Effector memory CD4-positive, alpha-beta T cell (primary cell): ENCODE results near the gene MRTFB.

Experiments
- DNase-seq, 3 donors: peaks; one replicate each; pipeline ENCODE4 v3.0.0-alpha.2; 2020
- H3K27ac ChIP-seq: 2 replicates; pipeline ENCODE4 v1.7.0; 2013; ENCODE audit warnings: mild to moderate bottlenecking, low read length, moderate library complexity; ENCODE audit not compliant: insufficient read depth, poor library complexity, severe bottlenecking
- H3K27me3 ChIP-seq: replicated peaks from 2 replicates; pipeline ENCODE4 v1.7.0; 2013; ENCODE audit warnings: mild to moderate bottlenecking, low read length; ENCODE audit not compliant: insufficient read depth, control insufficient read depth, poor library complexity, severe bottlenecking
- H3K36me3 ChIP-seq: 2 replicates; pipeline ENCODE4 v1.7.0; 2013; ENCODE audit warnings: mild to moderate bottlenecking, low read length, moderate library complexity; ENCODE audit not compliant: control insufficient read depth, insufficient read depth
- H3K4me1 ChIP-seq: 2 replicates; pipeline ENCODE4 v1.7.0; 2013; ENCODE audit warnings: low read length, mild to moderate bottlenecking; ENCODE audit not compliant: control insufficient read depth, insufficient read depth, poor library complexity, severe bottlenecking
- H3K4me3 ChIP-seq: 2 replicates; pipeline ENCODE4 v1.7.0; 2013; ENCODE audit warnings: low read length, low read depth, mild to moderate bottlenecking; ENCODE audit not compliant: insufficient read depth, poor library complexity, severe bottlenecking
- H3K9me3 ChIP-seq: 2 replicates; pipeline ENCODE4 v1.7.0; 2013; ENCODE audit warnings: mild to moderate bottlenecking, low read length, moderate library complexity; ENCODE audit not compliant: control insufficient read depth

The MRTFB gene

GRCh38 chr16:14129502-14129901 is 58.4 kb downstream of the MRTFB start:
- Histone ChIP-seq H3K27me3 (no peaks in the 10 kb centered on the region), H3K9me3 (no peaks in the 10 kb centered on the region), H3K4me1 (no peaks in the 10 kb centered on the region), H3K36me3 (peaks cover 3% of the 10 kb centered on the region), H3K4me3 (no peak overlapping the region), H3K27ac (no peak overlapping the region)
- no peak for DNase-seq

DNA sequence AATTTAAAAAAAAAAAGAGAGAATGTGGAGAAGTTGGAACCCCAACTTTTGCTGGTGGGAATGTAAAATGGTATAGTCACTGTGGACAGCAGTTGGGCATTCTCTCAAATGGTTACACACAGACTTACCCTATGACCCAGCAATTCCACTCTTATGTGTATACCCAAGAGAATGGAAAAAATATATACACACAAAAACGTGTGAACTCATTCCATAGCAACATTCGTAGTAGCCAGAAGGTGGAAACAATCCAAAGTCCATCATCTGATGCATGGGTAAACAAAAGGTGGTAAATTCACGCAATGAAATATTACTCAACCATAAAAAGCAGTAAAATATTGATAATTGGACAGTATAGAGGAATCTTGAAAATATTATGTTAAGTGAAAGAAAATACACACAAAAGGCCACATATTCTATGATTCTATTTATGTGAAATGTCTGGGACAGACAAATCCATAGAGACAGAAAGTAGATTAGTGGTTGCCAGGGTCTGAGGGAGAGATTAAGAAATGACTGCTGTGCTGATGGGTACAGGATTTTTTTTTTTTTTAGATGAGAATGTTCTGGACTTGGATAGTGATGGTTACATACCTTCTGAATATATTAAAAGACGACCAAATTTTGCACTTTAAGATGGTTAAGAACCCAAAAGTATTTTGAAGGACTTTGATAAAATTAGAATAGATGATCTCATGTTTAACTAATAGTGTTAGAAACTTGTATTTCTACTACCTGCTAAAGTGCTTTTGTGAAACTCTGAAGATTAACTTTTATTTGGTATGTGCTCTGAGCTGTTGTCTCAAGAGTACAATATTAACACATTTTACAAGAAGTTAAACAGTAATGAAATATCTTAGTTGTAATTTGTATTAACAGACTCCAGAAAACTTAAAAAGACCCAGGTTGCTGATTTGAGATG is 60.9 kb downstream of the MRTFB start:
- H3K36me3 ChIP-seq: peaks cover 3% of the 10 kb centered on the region
- no peak for DNase-seq
- no peak overlapping the region for H3K27ac ChIP-seq
- no peaks in the 10 kb centered on the region for H3K9me3 ChIP-seq
- H3K4me1 ChIP-seq: no peaks in the 10 kb centered on the region
- H3K27me3 ChIP-seq: no peaks in the 10 kb centered on the region
- no peak overlapping the region for H3K4me3 ChIP-seq

DNA sequence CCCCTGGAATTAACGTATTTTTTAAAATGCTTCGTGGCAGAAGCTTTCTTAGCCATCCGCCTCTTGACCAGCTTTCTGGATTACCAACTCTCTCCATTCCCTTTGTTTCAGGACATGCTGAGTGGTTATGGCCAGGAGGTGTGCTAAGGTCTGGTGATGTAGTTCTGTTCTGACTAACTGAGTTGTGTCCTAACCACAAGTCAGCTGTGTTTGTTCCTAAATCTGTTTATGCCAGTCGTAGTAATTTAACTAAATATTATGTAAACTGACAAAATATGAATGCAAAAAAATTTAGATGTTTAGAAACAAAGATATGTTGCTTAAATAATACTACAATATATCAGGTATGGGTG is 61.6 kb downstream of the MRTFB start:
- Histone ChIP-seq H3K9me3 (no peaks in the 10 kb centered on the region), H3K27me3 (no peaks in the 10 kb centered on the region), H3K4me1 (no peaks in the 10 kb centered on the region), H3K4me3 (no peak overlapping the region), H3K27ac (no peak overlapping the region), H3K36me3 (peaks cover 3% of the 10 kb centered on the region)
- DNase-seq: no peak

DNA sequence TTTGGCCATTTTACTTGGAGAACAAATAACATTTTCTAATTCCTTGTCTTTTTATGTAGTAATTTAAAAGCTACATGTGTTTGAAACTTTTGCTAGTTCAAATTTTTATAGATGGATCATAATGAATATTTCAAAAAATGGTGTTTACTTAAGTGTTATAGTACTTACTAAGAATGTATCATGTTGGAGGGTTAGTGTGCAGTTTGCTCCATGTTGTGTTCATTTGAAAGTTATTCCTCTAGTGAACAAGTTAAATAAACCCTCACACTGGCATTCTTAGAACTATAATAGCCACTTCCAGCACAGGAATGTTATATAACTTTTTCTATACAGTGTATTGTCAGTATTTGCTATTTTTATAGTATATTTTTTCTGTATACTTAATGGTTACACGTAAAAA is 62.8 kb downstream of the MRTFB start:
- no peaks in the 10 kb centered on the region for H3K9me3 ChIP-seq
- no peak for DNase-seq
- H3K4me1 ChIP-seq: no peaks in the 10 kb centered on the region
- peaks cover 3% of the 10 kb centered on the region for H3K36me3 ChIP-seq
- H3K27me3 ChIP-seq: no peaks in the 10 kb centered on the region
- no peak overlapping the region for H3K4me3 ChIP-seq
- no peak overlapping the region for H3K27ac ChIP-seq

- DNase-seq: no peak
- Histone ChIP-seq H3K27me3 (no peaks in the 10 kb centered on the region), H3K4me1 (no peaks in the 10 kb centered on the region), H3K9me3 (no peaks in the 10 kb centered on the region), H3K36me3 (peaks cover 3% of the 10 kb centered on the region), H3K27ac (no peak overlapping the region), H3K4me3 (no peak overlapping the region)
Measured at GRCh38 chr16:14135704-14136103, 64.6 kb downstream of the MRTFB start.

DNA sequence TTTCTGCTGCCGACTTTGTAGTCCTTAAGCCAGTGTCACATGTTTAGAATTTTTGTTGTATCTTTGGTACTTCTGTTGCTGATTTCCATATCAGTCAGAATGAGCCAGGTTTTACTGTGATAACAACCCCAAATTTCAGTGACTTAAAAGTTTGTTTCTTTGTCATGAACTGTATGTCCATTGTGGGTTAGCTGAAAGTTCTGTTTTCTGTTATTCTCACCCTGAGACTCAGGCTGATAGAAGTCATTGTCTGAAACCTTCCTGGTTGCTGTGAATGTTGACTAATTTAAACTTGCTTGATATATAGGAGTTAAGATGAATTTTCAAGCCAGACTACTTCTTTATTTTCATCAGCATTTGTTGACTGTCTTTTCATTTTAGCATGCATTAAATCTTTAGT is 68.8 kb downstream of the MRTFB start:
- DNase-seq: no peak
- Histone ChIP-seq H3K4me1 (no peaks in the 10 kb centered on the region), H3K4me3 (no peak overlapping the region), H3K27me3 (no peaks in the 10 kb centered on the region), H3K9me3 (no peaks in the 10 kb centered on the region), H3K27ac (no peak overlapping the region), H3K36me3 (no peaks in the 10 kb centered on the region)

DNA sequence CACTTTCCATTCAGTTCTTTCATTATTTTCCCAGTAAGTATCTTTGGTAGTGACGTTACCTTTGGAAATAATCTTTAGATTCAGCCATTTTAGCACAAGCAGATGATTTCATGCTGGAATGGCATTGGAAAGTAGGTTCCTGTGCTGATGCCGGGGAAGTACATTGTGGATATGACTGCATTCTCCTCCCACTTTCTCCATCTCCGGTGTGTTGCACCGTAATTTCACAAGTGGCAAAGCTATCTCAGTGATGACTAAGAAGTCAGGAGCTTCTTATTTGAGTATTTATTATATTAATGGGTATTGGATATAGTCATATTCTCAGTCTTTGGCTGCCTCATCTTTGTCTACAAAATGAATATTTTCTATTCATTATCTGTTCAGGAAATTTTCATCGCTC is 69.8 kb downstream of the MRTFB start:
- Histone ChIP-seq H3K36me3 (no peaks in the 10 kb centered on the region), H3K4me1 (no peaks in the 10 kb centered on the region), H3K4me3 (no peak overlapping the region), H3K27ac (no peak overlapping the region), H3K9me3 (no peaks in the 10 kb centered on the region), H3K27me3 (no peaks in the 10 kb centered on the region)
- no peak for DNase-seq

DNA sequence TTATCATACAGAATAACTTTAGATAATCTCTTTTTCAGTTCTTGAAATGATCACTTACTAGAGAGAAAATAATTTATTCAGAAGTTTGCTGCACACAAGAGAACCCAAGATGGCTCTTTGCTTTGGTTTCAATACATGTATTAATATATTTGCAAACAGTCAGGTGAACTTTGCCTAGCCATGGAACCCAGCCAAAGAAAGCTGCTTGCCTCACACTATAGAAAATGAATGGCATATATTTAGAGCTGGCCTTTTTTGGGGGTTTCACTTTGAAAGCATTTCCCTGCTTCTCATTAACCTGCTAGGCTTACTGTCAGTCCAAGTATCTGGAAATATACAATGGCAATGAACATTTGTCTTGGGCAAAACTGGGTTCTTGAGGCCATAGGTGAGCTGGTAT is 75.3 kb downstream of the MRTFB start:
- DNase-seq: no peak
- no peak overlapping the region for H3K27ac ChIP-seq
- no peaks in the 10 kb centered on the region for H3K4me1 ChIP-seq
- H3K9me3 ChIP-seq: no peaks in the 10 kb centered on the region
- no peaks in the 10 kb centered on the region for H3K27me3 ChIP-seq
- H3K4me3 ChIP-seq: no peak overlapping the region
- no peaks in the 10 kb centered on the region for H3K36me3 ChIP-seq

DNA sequence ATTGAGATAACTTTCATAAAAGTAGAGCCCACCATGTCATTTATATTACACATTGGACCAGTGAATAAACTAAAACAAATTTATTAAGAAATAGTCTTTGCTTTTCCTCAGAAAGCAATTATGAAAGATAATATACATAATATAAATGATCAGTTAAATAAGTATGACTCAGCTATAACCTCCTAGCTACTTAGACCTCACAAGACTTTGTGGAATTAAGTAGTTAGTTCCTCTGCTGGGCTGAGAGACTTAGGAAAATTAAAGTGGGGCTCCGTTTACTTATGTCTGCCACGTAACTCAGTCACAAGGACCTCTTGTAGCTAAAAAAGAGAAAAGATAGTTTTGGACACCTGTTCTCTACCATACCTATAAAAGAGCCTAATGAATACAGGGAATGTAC is 76.9 kb downstream of the MRTFB start:
- no peak for DNase-seq
- H3K27ac ChIP-seq: no peak overlapping the region
- H3K9me3 ChIP-seq: no peaks in the 10 kb centered on the region
- H3K36me3 ChIP-seq: no peaks in the 10 kb centered on the region
- no peaks in the 10 kb centered on the region for H3K27me3 ChIP-seq
- no peak overlapping the region for H3K4me3 ChIP-seq
- no peaks in the 10 kb centered on the region for H3K4me1 ChIP-seq

DNA sequence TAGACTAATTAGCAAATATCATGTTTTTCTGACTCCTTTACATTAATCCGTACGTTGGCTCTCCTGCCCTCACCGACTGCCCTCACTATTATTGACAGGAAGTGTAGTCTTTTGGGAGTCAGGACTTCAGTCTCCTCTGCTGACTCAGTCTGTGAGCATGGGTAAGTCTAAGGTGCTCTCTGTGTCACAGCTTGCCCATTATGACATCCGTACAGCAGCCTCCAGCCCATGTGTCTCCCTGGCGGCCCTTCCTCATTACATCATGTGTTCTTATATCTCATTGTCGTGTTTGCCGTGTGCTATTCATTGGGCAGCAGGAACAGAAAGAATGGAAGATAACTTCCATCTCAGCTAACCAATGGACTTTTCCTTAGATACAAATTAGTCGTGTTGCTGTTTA is 77.5 kb downstream of the MRTFB start:
- DNase-seq: no peak
- Histone ChIP-seq H3K36me3 (no peaks in the 10 kb centered on the region), H3K4me1 (no peaks in the 10 kb centered on the region), H3K9me3 (no peaks in the 10 kb centered on the region), H3K27me3 (no peaks in the 10 kb centered on the region), H3K4me3 (no peak overlapping the region), H3K27ac (no peak overlapping the region)
